ACHN (cell line): ENCODE data around the gene CRTAC1.
A peak's percentile ranks its signal among the peaks of the same experiment; 100 is the strongest.

Experiments used
- DNase-seq: peaks from one replicate; pipeline ENCODE4 v3.0.0-alpha.2; 2015
- in situ Hi-C: cut with HindIII; loops from 2 replicates; pipeline ENCODE4 v1.10.0; 2017; ENCODE audit warnings: low sequenced_read_pairs, low pct_ligation_motif_present, low pct_unique_long_range_greater_than_20kb

CRTAC1 gene

DNA sequence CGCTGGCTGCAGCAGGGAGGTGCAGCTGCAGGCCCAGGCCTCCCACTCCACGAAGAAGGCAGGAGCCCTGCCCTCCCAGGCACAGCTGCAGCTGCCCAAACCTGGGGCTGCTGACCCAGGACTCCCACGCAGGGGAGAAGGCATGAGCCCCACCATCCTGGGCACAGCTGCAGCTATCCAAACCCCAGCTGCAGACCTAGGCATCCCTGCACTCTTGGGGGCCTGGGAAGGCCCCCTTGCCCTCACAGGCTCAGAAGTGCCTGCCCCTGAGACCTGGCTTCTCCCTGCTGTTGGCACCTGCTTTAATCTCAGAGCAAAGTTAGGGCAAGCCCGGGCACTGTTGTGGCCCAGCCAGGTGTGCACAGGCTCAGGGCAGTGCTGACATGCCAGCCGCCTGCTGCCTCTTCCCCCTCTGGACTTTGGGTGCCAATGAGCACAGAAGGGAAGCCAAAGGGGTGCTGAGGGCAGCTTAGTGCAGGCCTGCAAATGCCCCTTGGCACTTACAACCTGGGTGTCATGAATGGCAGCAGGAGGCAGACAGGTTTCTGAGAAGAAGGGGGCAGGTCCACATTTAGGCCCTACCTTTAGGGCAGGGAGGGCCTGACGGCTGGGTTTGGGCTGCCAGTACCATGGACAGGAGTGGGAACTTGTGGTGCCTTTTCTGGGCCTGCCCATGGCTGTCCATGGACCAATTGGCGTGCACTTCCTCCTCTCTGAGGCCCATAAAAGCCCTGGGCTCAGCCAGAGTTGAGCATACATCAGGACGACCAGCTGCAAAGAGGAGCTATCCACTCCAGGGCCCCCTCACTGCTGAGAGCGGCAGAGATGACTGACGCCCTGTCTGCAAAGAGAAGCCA, 31.1 kb downstream of the CRTAC1 start:
- in situ Hi-C loops = no loop called here
- DNase-seq = no peak

DNA sequence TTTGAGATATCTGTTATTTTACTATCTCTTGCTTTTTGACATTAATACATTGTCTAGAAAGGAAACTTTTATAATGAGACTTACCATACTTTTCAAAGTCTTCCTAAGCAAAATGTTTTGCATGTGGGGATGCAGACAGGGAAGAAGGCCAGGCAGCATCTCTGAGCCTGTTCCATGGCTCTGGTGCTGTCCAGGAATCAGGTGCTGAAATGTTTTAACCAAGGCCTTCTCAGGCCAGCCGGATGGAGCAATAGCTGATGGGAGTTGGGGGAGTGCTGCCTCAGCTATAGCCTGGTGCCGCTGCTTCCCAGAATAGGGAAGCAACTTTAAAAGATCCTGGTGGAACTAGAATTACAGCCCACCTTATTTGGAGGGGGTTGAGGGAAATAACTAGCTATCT, 38.5 kb downstream of the CRTAC1 start:
- peak; percentile 48 for DNase-seq
- in situ Hi-C loops = no loop called here

DNA sequence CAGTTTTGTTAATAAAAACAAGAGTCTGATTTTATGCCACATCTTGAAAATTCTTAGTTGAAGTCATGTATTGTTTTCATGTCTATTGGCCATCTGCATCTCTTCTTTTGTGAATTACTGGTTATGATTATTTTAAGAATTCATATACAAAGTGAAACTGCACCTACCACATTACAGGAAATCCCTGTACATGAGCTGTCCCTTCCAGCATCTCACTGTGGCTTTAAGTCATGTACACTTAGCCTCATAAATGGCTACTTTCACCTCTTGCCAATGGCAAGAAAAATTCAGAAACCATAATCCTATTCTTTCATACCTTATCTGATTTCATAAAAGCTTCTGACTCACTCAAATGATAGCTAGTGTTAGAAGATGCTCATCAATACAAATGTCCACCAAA, 48.6 kb downstream of the CRTAC1 start:
- in situ Hi-C loops = no loop called here

DNA sequence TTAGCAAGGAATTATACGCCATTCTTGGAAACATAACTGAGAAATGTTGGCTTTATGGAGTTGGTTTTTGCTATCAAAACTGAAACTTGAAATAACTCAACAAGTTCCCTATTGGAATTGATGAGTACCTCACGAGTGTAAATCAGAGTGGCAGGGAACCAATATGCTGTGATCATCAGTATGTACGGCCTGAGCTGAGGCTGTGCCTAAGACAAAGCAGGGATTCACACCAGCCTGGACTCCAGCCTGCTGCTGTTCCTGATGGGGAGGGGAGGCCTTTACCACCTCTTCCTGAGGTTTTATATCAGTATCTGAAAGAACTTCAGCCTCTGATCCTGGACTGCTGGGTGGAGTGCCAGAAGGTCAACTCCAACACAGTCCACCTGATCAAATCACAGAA, 52.7 kb downstream of the CRTAC1 start:
- in situ Hi-C loops = no loop called here

More for the DNA sequence above, 48.6 kb downstream of the CRTAC1 start:
- DNase-seq = no peak

DNA sequence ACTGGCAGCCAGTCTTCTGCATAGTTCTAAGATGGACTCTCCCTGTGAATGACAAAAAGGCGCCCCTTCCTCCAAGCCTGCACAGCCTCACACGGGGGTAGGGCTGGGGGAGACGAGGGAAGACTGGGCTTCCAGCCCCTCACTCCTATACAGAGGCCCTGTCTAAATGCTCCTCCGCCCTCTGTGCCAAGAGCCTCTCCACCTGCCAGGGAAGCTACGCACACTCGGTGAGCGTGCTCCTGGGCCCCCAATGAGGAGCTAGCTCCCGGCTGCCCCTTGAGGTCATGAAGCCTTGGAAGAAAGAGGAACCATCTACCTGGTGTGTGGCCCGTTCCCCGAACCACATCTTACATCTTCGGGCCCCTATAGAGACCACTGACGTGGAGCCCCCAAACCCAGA, 54.8 kb downstream of the CRTAC1 start:
- in situ Hi-C loops = no loop called here
- no peak for DNase-seq

More for the DNA sequence above, 52.7 kb downstream of the CRTAC1 start:
- no peak for DNase-seq

DNA sequence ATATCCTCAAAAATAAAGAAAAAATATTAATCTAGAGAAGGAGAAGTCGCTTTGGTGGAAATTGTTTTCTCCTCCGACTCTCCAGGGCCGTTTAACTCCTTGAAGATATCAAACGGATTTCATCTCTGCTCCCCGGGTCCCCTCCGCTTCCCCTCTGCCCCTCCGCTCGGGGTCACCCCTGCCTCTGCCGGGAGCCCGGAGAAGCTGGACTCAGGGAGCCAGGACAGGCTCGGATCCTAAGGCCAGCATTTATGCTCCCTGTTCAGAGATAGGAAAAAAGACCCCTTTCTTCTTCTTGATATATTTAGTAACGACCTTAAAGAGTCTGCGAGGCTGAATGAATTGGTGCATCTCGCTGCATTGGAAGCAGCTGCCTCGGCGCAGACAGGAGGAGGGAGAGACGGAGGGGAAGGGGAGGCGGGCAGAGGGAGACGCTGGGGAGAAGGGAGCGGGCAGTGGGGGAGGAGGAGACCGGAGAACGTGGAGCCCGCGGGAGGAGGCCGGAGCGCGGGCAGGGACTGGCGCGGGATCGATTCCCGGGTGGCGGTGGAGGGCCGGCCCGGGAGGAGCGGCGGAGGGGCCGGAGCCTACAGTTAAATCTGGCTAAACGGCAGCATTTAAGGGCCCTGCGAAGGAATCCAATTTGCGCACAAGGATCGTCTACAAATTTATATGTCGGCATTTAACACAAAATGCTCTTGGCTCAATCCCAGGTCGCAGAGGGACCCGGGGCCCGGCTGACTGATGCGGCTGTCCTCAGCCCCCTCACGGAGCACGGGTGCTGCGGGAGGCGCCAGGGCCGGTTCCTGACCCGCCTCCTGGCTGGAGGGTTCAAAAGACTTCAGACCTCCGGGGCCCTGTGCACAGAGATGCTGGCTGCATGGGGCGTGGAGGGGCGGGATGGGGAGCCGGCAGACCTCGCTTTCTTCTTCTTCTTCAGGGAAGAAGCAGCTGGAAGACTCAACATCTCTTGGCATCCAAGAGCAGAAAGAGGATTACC, 55.6 kb downstream of the CRTAC1 start:
- no peak for DNase-seq
- in situ Hi-C loops = no loop called here

DNA sequence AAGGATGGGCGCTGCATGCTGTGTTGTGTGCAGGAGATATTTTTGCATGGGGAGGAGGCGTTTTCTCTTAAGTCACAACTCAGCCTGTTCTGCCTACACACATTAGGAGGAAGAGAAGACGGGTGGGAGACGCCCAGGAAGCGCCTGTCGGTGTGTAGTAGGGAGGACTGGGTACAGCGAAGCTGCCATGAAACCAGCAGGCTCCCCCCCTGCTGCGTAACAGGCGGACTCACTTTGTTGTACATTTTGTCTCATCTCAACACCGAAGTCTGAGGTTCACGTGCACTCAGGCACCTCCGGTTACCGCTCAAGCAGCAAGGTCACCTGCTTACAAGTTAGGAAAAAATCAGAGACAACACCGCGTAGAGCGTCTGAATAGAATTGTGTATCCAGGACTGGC, 56.3 kb downstream of the CRTAC1 start:
- no peak for DNase-seq
- in situ Hi-C loops = no loop called here

DNA sequence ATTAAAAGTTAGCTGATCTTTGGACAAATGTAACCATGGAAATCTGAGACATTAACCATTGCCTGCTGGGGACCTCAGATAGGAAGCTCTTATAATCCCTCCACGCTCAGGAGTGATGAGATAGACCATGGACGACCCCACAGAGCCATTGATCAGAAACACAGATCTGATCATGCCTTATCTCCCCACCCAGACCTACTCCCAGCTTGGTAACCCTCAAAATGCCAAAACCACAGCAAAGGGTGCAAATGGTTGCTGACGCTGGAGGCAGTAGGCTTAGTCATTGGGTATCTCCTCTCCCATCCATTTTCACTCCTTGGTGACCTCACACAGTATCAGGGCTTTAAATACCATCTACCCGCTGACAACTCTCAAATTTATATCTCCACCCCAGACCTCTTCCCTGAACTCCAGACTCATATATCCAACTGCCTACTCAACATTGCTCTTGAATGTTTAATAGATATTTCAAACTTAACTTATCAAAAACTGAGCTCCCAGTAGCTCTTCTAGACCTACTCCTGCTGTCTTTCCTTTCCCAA, 60.8 kb downstream of the CRTAC1 start:
- in situ Hi-C loops = no loop called here
- DNase-seq = no peak

DNA sequence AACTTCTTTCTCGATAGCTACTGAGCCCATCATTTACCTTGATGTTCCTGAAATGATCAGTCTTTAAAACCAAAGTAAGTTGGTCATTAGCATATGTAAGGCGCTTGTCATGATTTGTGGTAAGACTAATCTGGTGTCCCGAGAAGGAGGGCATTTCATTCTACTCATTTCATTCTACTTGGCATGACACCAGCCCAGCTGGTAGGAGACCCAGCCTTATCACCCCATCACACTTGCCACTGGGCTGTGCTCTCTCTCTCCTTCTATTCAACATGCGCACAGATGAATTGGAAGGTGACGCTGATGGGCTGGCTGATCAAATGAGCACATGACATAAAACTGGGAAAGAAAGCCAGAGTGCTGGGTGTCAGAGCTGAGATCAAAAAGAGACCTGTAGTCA, 65.7 kb downstream of the CRTAC1 start:
- DNase-seq = no peak
- in situ Hi-C loops = no loop called here

DNA sequence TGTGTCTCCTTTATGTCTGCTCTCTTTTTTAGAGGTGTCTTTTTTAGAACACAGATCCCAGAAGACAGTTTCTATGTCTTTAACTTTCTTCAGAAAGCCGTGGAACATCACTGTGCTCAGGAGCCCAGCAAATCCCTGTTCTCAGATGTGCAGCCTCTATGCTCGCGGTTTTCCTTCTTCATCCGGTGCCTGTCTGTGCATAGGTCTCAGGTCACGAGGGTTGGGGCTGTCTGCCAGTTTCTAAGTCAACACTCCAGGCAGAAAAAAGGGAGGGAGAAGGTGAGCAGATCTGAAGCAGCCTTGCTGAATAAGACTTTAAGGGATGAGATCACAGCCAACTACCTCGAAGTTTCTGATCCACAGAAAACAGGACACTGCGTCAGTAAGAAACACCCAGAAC, 68.5 kb downstream of the CRTAC1 start:
- in situ Hi-C loops = no loop called here
- DNase-seq = no peak

DNA sequence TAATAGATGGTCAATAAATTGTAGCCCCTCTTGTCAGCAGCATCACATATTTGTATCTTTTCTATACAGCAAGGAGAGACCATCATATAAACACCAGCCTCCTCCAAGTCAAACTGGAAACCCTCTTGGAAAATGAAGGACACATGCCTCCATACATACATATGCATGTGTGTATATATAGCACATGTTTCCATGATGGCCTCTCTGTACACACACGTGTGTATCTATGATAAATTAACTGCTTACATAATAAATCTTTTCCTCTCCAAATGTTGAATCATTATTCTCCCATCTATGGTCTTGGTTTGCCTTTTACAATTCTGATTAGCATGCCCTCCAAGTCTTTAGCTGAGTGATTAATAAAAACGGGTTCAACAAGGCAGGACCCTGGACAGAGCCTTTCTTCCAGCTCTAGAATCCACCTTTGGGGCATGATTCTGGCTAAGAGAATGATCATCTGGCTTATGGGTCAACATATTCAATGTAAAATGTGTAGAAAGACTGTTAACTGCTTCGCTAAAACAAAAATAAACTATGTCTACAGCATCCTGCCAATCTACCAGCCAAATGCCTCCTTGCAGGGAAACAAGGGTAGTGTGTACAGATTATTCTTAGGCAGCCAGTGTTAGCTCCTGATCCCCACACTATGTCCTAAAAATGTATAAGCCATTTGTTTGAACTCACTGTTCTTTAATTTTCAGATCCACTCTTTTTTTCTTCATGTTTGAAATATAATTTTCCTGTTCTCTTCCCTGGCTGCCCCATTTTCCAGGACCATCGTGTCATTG, 70.0 kb downstream of the CRTAC1 start:
- peak; percentile 5 for DNase-seq
- in situ Hi-C loops = no loop called here

DNA sequence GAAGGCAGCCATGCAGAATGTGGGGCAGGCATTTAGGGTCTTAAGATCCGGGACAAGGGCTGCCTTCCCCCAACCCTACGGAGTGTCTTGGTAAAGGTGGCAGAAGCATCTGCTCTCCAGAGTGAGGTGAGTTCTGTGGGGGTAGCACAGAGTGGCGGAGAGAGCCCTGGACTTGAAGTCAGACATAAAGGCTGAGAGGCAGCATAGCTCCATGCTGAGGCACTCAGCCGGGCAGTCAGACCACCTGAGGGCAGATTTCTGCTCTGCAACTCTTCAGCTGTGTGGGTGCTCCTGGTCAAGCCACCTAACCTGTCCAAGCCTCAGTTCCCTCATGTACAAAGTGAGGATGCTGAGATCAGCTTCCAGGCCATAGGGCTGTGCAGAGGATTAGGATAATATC, 81.0 kb downstream of the CRTAC1 start:
- DNase-seq = no peak
- in situ Hi-C loops = no loop called here

DNA sequence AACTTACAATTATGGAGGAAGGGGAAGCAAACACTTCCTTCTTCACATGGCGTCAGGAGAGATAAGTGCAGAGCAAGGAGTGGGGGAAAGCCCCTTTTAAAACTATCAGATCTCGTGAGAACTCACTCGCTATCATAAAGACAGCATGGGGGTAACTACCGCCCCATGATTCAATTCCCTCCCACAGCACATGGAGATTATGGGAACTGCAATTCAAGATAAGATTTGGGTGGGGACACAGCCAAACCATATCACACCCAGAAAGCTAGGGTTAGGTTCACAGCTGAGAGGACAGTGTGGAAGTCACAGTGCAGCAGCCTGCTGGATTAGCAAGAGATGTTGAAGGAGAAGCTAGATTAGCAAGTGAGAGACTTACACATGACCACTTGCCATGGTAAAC, 81.6 kb downstream of the CRTAC1 start:
- in situ Hi-C loops = no loop called here
- DNase-seq = no peak

DNA sequence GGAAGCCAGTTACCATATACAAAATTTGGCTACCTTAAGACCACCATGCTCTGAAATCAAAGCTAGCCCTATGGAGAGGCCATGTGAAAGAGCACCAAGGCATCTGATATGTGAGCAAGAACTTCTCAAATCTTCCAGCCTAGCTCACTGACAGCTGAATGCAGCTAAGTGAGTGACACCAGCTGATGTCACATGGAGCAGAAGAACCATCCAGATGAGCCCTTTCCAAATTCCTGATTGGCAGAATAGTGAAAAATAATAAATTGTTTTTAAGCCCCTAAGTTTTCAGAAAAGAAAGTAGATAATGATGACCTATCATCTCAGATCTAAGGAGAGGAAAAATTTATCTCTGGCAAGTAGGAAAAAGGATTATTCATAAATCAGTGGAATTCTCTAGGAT, 85.6 kb downstream of the CRTAC1 start:
- DNase-seq = no peak
- in situ Hi-C loops = no loop called here

DNA sequence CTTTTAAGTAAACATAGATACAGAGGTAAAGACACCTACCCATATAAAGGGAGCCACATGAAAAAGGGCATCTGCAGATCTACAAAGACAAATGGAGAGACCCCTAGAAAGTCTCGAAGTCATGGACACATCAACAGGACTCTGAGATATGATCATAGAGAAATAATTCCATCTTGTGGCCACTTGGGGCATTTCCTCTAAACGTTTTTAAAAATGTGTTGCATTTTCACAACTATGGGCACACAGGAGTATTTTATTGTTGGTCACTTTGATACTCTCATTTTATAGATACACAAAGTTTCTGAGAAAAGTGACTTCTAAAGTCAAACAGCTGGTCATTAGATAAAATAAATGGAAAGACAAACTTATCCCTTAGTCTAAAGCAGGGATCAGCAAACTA, 87.1 kb downstream of the CRTAC1 start:
- no peak for DNase-seq
- in situ Hi-C loops = no loop called here

DNA sequence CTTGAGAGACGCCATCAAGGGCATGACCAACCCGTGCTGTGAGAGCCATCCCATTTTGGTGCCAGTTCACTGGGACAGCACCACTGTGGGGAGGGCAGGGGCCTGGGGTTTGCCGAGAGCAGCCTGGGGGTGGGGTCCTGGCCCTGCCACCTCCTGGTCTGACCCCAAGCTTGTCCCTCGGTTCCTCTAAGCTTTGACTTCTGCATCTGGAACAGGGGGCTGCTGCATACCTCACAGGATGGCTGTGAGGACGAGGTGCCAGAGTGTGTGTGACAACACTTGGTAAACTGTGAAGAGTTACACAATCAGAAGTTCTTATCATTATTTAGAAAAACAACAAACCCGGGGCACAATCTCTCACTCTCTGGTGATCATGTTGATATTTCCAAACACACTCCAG, 89.9 kb downstream of the CRTAC1 start:
- in situ Hi-C loops = no loop called here

DNA sequence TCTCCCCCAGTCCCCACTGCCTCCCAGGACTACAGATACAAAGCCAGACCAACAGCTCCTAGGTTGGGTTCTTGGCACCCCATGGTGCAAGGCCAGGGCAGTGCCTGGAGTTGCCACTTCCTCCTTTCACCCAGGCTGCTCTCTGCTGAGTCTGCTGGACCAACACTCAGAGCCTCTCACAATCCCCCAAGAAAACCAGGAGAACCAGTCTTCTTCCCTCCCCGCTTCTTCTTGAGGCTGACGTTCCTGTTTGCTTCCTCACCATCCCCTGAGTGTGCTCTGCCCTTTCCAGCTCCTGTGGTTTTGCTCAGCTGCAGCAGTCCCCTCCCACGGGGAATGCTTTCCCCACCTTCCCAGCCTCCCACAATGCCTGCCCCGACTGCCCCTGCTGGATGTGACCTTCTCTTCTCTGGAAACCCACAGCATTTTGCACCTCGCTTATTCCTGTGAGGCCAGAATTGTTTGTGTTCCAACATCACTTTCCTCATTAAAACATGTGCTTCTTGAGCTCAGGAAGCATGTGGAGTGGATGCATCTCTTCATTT, 90.9 kb downstream of the CRTAC1 start:
- no peak for DNase-seq
- in situ Hi-C loops = no loop called here

More for the DNA sequence above, 89.9 kb downstream of the CRTAC1 start:
- DNase-seq = no peak

DNA sequence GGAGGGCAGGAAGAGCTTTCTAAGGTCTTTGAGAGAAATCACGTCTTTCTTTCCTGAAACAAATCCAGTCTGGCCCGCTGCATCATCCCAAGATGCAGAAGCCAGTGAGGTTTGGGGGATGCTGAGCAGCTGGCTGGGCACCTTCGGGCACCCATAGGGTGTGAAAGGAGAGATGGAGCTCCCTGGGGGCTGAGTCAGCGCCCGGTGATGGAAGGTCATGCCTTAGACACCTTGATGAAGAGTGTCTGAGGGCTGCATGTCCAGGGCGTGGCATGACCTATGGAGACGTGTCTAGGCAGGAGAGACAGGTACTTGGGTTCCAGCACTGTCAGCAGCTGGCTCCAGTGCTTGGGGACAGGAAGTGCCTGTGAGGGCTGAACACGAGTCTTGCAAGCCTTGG, 92.5 kb downstream of the CRTAC1 start:
- DNase-seq = no peak

More for the DNA sequence above, 92.5 kb downstream of the CRTAC1 start:
- in situ Hi-C loops = no loop called here
